Measurements from ENCODE around the gene GOSR1. TPM values are rescaled to one million over a fixed set of nuclear protein-coding genes. Genes with fewer than 3 reads are reported as not detected.

GOSR1 gene
- total RNA-seq = 45.0 and 62.8 TPM in 2 replicates

DNA sequence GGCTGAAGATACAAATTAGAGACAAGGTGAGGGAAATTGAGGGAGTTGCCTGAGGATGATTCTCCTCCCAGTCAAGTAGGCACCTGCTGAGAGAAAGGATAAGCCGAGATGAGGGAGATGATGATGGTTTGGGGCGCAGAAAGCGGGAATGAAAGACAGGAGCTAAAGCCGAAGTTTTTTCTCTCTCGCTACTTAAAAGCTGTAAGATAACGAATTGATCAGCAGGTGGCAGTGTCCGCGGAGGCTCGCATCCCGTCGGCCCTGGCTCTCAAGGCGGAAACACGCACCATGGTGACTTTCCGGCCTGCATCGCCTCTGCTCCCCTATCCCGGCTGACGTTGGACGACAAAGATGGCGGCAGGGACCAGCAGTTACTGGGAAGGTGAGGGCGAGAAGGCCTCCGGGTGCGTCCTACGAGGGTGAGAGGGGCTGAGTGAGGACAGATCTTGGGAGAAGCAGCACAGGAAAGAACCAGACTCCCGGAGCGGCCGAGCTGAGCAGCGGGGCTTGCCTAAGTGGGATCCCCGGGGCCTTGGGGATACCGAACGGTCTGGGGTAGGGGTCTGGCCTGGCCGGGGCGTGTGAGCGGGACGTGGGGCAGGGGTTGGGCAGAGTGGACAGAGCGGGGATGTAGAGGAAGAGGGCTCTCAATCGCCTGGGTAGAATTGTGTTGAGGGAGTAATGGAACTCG, at the start of gene GOSR1:
TSS of gene GOSR1 (plus strand) at position 326 of the 691 bp plus-strand sequence. CDS start at position 352, 26 bp downstream.

Other genes starting within 250 kb of the GOSR1 start
- gene SLC6A4, start 241.7 kb upstream of the GOSR1 start, total RNA-seq = 0.11 and 0.12 TPM in 2 replicates
- 30.8 and 31.5 TPM in 2 replicates for gene BLMH, start 185.5 kb upstream of the GOSR1 start, total RNA-seq
- not detected in 2 replicates for gene TMIGD1, start 143.4 kb upstream of the GOSR1 start, total RNA-seq
- 120 and 135 TPM in 2 replicates for gene CPD, start 98.5 kb upstream of the GOSR1 start, total RNA-seq